Thyroid gland (tissue), 4 donors: ENCODE results near the gene CARD11.

ENCODE experiments used
- POLR2A ChIP-seq, 2 donors: fragments of 450-650 bp; IDR thresholded peaks; one replicate each; pipeline ENCODE4 v1.6.1; 2017; ENCODE audit warnings: antibody characterized with exemption in 2 of 2, mild to moderate bottlenecking in 2 of 2, moderate library complexity in 1 of 2
- TF ChIP-seq, protein P1 (sequence below), 6 experiments: fragments of 200-600 bp in 3 of 6; fragments of 450-650 bp in 3 of 6; sonication (generic) in 3 of 6; IDR thresholded peaks; one replicate each; pipeline ENCODE4 v1.5.1; 2016 to 2019; ENCODE audit warnings: antibody characterized with exemption in 6 of 6, mild to moderate bottlenecking in 2 of 6, inconsistent platforms in 1 of 6, moderate library complexity in 1 of 6

DNA sequence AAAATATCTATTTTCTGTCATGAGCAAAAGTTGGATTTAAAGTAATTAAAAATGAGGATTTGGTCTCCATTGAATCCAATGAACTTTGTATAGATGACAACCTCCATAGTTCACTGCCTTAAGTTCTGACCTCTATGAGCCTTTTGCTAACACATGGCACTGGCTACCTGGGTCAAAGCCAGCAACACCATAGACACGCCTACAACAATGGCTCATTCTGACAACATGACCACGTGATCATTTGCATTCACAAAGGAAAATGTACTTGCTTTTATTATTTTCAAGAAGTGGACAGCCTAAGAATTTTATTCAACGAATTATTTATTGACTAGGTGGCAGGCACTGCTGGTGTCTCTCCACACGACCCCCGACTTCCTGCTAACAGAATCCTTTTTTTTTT lies 90.6 kb downstream of the CARD11 start:
- no peak for TF ChIP-seq POLR2A (IDR thresholded peaks at IDR 0.05)
- TF ChIP-seq, protein P1, sequence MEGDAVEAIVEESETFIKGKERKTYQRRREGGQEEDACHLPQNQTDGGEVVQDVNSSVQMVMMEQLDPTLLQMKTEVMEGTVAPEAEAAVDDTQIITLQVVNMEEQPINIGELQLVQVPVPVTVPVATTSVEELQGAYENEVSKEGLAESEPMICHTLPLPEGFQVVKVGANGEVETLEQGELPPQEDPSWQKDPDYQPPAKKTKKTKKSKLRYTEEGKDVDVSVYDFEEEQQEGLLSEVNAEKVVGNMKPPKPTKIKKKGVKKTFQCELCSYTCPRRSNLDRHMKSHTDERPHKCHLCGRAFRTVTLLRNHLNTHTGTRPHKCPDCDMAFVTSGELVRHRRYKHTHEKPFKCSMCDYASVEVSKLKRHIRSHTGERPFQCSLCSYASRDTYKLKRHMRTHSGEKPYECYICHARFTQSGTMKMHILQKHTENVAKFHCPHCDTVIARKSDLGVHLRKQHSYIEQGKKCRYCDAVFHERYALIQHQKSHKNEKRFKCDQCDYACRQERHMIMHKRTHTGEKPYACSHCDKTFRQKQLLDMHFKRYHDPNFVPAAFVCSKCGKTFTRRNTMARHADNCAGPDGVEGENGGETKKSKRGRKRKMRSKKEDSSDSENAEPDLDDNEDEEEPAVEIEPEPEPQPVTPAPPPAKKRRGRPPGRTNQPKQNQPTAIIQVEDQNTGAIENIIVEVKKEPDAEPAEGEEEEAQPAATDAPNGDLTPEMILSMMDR (IDR thresholded peaks at IDR 0.05), result no peak
